IPS-18c (cell line): ENCODE measurements around the gene FCER2.

Experiments
- H3K4me3 ChIP-seq: 2 replicates; pipeline ENCODE4 v1.7.0; 2013; ENCODE audit warnings: low read depth, mild to moderate bottlenecking, low read length, moderate library complexity; ENCODE audit not compliant: insufficient read depth
- H3K9me3 ChIP-seq: one replicate; pipeline ENCODE4 v1.6.1; 2013; ENCODE audit warnings: mild to moderate bottlenecking, low read length, moderate library complexity; ENCODE audit not compliant: control insufficient read depth, insufficient read depth

The FCER2 gene

DNA sequence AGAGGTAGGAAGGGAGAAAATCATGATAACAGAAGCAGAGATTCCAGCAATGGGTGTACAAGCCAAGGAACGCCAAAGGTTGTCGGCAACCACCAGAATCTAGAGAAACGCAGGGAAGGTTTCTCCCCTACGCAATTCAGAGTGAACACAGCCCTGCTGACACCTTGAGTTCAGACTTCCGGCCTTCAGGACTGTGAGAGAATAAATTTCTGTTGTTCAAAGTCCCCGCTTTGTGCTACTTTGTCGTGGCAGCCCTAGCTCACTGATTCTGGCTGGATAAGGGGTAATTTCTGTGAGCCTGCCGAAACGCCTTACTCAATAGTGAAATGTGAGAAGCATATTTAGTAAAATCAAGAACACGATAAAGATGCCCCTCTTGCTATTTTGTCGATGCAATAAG lies 35.3 kb upstream of the FCER2 start:
- Histone ChIP-seq H3K9me3 (peaks cover 2% of the 10 kb centered on the region), H3K4me3 (no peak overlapping the region)

DNA sequence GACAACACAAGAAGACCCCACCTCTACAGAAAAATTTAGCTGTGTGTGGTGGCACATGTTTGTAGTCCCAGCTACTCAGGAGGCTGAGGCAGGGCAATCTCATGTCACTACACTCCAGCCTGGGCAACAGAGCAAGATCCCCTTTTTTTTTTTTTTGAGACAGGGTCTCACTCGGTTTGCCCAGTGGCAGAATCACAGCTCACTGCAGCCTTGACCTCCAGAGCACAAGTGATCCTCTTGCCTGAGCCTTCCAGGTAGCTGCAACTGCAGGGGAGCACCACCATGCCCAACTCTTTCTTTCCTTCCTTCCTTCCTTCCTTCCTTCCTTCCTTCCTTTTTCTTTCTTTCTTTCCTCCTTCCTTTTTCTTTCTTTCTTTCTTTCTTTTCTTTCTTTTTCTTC lies 34.2 kb upstream of the FCER2 start:
- Histone ChIP-seq H3K9me3 (peaks cover 2% of the 10 kb centered on the region), H3K4me3 (no peak overlapping the region)

DNA sequence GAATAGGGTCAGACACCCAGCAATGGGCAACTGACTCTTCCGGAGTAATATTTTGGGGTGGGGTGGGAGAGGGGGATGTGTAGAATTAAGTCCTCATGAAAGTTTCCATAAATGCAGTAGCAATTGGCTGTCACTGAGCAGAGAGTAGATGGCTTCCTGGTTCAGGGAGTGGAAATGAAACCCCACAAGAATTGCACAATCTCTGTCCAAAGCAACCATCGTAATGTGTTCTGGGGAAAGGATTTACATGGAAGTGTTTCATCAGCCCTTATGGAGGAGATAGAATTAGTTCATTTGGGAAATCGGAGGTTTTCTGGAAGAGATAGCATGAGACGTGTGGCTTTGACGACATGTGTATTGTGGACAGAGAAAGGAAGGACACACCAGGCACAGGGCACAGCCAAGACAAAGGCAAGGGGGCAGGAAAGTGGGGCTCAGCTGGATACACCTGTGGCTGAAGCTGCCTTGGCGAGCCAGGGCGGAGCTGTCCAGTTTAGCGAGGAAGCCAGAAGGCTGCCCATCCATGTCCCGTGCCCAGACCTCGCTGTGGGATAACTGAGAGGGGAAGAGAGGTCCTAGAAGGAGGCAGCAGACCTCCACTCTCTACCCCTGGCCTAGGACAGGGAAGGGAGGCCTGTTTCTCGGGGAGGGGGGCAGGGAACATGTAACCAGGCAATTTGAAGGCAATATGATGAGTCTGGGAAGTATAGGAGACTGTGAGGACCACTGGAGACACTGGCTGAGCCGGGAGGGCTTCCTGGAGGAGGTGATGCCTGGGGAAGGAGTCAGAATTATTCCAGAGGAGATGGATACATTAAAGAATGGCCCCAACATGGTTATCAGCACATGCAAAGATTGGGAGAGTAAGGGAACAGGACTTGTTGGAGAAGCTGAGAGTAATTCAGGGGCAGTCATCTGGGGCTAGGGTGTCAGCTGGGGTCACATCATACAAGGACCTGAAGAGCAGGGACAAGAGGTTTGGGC lies 32.6 kb upstream of the FCER2 start:
- no peaks in the 10 kb centered on the region for H3K9me3 ChIP-seq
- H3K4me3 ChIP-seq: no peak overlapping the region

DNA sequence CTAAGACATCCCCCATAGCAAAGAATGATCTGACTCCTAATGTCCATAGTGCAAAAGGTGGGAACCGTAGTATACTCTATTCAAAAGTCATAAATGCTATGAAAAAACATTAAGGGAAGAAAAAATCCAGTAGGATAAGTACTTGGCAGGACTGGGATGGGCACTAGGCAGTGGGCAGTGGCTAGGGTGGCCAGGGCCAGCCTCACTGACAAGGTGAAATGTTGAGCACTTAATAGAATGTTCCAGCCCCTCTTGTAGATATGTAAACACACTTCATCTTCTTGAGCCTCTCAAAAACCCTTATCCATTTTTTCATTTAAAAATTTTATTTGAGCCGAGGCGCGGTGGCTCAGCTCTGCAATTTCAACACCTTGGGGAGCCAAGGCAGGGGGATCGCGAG lies 31.4 kb upstream of the FCER2 start:
- H3K4me3 ChIP-seq: no peak overlapping the region
- H3K9me3 ChIP-seq: no peaks in the 10 kb centered on the region

DNA sequence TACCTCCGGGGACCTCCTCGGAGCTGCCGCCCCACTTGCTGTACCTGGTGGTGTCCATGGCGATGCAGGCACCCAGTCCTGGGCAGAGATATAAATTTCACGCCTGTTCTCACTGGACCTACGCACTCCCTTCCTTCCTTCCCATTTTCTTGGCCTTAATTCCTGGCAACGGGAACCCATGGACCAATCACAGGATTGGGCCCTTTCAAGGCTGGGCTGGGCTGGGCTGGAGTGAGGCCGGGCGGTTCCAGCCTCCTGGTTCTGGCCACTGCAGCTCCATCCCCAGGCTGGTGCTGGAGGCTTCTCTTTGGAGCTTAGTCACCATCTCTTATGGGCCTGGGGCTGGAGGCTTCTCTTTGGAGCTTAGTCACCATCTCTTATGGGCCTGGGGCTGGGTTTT lies 30.1 kb upstream of the FCER2 start, which contains the start of gene CLEC4G:
Gene CLEC4G, minus strand, starts transcription at position 66 of the 400 bp plus-strand sequence. Its CDS starts 8 bp downstream, at position 58.
- no peak within 1 kb of the TSS for H3K4me3 ChIP-seq

DNA sequence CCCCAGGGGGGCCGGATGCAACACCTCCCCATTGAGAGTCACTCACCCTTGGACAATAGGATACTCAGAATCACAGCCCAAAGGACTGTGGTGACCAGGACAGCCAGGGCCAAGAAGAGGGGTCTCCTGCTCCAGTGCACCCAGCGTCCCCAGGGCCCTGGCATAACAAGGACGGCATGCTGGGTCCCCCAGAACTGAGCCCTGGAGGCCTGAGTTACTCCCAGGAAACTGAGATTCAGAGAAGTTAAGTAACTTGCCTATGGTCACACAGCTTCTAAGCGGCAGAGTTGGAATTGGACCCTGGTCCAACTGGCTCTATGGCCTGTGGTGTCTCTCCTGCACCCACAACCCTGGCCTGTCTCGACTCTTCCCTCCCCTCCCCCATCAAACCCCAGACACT lies 29.7 kb upstream of the FCER2 start:
- Histone ChIP-seq H3K9me3 (no peaks in the 10 kb centered on the region), H3K4me3 (no peak overlapping the region)

More for the DNA sequence above, 30.1 kb upstream of the FCER2 start, which contains the start of gene CLEC4G:
- H3K9me3 ChIP-seq: no peaks in the 10 kb centered on the region

DNA sequence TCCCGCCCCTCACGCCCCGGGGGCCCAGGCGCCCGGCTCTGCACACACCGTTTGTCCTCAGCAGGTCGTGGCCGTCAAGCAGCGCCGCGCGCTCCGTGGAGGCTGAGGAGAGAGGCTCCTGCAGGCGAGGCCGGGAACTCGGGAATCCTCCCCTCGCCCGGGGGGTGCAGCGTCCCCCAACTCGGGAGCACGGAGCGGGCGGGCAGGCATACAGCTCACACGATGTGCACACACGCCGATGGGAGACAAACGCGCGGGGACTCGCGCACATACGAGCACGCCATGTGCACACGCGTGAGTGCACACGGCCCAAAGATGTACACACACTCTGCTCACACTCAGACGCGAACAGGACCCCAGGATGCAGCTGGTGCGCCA lies 29.3 kb upstream of the FCER2 start:
- Histone ChIP-seq H3K4me3 (no peak overlapping the region), H3K9me3 (no peaks in the 10 kb centered on the region)

DNA sequence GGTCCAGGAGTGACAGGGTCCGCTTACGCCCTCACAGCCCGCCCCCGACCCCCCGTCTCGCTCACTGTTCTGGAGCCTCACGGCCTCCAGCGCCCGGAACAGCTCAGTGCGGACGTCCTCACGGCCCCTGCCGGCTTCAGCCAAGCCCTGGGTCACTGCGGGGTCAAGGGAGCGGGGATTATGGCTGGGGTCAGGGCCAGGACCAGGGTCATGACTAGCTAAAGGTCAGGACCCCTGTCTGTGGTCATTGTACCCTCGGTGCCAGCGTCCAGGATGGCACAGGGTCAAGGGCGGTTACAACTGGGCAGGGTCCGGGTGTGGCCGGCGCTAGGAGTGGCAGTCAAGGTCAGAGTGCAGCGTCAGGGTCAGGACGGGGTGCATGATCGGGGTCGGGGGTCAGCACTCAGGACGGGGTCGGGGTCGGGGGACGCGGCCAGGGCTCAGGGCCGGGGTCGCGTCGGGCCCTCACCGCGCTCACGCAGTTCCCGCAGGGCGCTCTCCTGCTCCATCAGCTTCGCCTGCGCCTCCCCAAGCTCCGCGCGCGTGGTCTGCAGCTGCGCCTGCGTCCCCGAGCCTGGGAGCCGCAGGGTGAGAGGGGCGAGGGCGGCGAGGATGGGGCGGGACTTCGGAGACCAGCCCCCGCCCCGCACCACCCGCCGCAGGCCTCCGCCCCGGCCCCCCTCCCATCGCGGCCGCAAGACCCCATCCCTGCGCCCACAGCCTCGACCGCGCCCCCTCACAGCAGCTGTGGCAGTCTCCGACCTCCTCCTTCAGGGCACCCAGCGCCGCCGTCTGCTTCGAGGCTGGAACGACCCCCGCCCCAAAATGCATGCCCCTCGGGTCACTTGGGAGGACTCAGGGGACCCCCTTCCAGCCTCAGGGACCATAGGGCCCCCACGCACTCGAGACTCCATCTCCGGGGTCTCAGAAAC lies 28.6 kb upstream of the FCER2 start:
- Histone ChIP-seq H3K9me3 (no peaks in the 10 kb centered on the region), H3K4me3 (peak overlapping the region; percentile 47)

DNA sequence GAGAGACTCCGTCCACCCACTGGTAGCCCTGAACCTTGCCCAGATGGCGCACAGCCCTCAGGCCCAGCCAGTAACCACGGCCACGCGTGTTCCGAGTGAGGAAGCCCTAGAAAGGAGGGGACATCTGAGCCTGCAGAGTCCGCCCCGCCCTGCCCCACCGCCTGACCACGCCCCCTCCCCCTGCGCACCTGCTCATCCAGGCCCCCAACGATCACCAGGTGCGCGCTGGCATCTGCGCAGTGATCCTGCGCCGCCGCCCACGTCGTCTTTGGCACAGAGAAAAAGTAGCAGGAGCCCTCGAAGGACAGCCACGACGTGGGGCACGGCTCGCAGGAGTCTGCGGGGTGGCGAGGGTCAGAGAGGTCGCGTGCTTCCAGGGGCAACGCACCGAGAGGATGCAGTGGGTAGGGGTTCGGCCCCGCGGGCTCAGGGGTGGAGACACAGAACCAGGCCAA lies 27.9 kb upstream of the FCER2 start:
- Histone ChIP-seq H3K4me3 (peak overlapping the region; percentile 47), H3K9me3 (no peaks in the 10 kb centered on the region)

DNA sequence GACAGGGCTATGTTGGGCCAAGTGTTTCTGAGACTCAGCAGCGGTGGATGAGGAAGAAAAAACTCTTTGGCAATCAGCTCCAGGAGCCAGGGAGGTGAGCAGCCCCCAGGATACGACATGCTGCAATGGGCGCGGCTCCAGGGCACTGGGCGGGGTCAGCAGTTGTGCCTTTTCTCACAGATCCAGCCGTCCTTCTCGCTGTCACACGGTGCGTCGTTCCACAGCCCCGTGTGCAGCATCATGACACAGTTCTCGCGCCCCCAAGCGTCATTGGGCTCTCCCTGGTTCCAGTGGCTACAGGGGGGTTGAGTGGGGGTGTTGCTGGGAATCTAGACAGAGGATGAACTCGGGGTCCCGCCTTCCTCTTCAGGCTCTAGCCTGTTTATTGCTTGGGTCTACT lies 27.3 kb upstream of the FCER2 start:
- Histone ChIP-seq H3K4me3 (no peak overlapping the region; the same call in 1 of the 2 replicates), H3K9me3 (no peaks in the 10 kb centered on the region)

DNA sequence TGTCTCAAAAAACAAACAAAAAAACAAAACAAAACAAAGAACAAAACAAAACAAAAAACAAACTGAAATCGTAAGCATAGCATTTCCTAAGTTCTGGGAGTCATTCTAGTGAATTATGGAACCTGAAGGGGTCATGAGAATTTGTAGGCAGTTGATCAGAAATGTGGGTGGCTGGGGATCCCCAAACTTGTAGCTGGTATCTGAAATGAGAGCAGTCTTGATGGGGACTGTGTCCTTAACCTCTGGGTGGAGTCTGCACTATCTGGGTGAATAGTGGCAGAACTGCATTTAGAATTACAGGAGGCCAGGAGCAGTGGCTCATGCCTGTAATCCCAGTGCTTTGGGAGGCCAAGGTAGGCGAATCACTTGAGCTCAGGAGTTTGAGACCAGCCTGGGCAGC lies 23.9 kb upstream of the FCER2 start:
- Histone ChIP-seq H3K4me3 (no peak overlapping the region), H3K9me3 (no peaks in the 10 kb centered on the region)

DNA sequence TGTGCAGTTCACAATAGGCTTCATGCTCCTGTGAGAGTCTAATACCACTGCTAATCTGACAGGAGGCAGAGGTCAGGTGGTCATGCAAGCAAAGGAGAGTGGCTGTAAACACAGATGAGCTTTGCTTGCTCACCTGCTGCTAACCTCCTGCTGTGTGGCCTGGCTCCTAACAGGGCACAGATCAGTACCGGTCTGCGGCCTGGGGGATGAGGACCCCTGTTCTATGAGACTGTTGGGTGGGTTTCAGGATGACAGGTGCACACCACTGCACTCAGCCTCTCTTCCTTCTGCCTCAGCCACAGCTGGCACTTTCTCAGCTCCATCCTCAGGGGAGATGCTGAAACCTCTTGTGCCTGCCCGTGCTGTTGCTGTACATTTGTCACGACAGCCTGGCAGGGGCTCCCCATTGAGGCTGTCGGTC lies 20.3 kb upstream of the FCER2 start:
- Histone ChIP-seq H3K4me3 (no peak overlapping the region), H3K9me3 (no peaks in the 10 kb centered on the region)

DNA sequence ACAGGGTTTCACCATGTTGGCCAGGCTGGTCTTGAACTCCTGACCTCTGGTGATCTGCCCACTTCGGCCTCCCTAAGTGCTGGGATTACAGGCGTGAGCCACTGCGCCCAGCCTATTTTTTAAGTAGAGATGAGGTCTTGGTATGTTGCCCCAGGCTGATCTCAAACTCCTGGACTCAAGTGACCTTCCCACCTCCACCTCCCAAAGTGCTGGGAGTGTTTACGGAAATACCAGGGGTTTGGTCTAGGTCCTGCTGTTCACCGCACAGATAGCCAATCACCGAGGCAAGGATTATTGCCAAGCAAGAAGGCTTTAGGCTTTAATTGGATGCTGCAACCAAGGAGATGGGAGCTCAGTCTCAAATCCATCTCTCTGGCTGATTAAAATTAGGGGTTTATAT lies 18.4 kb upstream of the FCER2 start:
- no peak overlapping the region for H3K4me3 ChIP-seq
- H3K9me3 ChIP-seq: no peaks in the 10 kb centered on the region

DNA sequence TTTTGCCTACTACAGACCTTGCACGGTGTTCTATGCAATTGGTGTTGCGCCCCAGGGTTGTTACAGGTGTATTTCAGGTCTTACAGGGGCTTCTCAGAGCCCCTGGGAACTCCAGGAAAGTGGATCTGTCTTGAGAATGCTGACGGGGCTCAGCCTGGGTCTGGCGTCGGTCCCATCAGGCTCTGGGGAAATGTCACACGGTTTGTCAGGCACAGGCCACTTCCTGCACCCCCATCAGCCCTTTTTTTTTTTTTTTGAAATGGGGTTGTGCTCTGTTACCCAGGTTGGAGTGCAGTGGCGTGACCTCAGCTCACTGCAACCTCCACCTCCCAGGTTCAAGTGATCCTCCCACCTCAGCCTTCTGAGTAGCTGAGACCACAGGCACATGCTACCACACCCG lies 16.7 kb upstream of the FCER2 start:
- Histone ChIP-seq H3K4me3 (no peak overlapping the region), H3K9me3 (no peaks in the 10 kb centered on the region)

DNA sequence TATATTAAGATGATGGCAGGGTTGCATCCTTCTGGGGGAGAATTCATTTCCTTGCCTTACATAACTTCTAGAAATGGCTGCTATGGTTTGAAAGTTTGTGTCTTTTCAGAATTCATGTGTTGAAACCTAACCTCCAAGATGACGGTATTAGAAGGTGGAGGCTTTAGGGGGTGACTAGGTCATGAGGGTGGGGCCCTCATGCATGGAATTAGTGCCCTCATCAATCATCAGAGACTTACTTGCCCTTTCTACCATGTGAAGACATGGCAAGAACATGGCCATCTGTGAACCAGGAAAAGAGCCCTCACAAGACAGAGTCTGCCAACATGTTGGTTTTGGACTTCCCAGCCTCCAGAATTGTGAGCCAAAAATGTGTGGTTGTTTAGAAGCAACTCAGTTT lies 14.8 kb upstream of the FCER2 start:
- Histone ChIP-seq H3K4me3 (no peak overlapping the region), H3K9me3 (no peaks in the 10 kb centered on the region)

DNA sequence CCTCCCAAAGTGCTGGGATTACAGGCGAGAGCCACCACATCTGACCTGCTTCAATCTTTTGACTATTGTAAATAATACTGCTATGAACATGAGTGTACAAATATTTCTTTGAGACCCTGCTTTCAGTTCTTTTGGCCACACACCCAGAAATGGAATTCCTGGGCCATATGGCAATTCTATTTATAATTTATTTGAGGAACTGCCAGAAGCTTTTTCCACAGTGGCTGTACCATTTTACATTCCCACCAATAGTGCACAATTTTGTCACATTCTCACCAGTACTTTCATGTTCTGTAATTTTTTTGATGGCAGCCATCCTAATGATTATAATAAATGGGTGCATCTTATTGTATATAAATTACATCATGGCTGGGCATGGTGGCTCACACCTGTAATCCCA lies 13.7 kb upstream of the FCER2 start:
- no peak overlapping the region for H3K4me3 ChIP-seq
- no peaks in the 10 kb centered on the region for H3K9me3 ChIP-seq

DNA sequence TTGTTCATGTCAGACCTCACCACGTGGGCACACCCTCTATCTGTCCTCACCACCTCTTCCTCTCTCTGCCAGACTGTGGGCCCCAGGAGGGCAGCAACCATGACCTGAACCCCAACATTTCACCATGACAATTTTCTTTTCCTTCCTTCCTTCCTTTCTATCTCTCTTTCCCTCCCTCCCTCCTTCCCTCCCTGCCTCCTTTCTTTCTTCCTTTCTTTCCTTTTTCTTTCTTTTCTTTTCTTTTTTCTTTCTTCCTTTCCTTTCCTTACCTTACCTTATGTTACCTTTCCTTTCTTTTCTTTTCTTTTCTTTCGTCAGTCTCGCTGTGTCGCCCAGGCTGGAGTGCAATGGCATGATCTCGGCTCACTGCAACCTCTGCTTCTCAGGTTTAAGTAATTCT lies 8.7 kb upstream of the FCER2 start:
- no peak overlapping the region for H3K4me3 ChIP-seq
- no peaks in the 10 kb centered on the region for H3K9me3 ChIP-seq
